ENCODE results near the gene TNXB.

GRCh38 chr6:32127409-32127716 lies 18.2 kb upstream of the TNXB start:
- TF ChIP-seq CTCF (conservative IDR thresholded peaks at IDR 0.05; ENCODE audit: low read depth, low read length) (no peak), EZH2 (IDR thresholded peaks at IDR 0.05; ENCODE audit: borderline replicate concordance, low read depth, low read length, poor library complexity, severe bottlenecking) (no peak)
